ENCODE data around the gene ALDH1L1. TPM values are rescaled to one million over a fixed set of nuclear protein-coding genes. Genes with fewer than 3 reads are reported as not detected.

Gene ALDH1L1
- total RNA-seq, 1 donor from 2014 or later: not detected

DNA sequence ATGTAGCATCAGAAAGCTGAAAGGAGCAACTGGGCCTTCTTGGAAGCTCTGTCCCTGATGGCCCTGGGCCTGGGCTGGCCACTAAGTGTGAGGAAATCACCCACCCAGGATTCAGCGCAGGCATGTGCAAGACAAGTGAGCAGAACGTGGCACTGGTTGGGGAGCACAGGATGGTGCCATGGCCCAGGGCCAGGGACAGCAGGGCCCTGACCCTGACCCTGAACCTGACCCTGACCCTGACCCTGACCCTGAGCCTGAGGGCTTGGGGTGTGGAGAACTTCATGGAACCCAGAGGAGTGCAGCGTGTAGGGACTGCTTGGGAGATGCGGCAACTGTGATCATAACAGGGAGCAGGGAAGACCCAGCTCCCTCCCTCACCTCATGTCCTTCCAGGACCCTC, 5.9 kb upstream of the ALDH1L1 start:
- H3K27ac Mint-ChIP-seq (ENCODE audit: unreplicated experiment): no peak overlapping the region
- peaks cover 7% of the 10 kb centered on the region for H3K9me3 Mint-ChIP-seq (ENCODE audit: unreplicated experiment)
- TF ChIP-seq, protein P1, sequence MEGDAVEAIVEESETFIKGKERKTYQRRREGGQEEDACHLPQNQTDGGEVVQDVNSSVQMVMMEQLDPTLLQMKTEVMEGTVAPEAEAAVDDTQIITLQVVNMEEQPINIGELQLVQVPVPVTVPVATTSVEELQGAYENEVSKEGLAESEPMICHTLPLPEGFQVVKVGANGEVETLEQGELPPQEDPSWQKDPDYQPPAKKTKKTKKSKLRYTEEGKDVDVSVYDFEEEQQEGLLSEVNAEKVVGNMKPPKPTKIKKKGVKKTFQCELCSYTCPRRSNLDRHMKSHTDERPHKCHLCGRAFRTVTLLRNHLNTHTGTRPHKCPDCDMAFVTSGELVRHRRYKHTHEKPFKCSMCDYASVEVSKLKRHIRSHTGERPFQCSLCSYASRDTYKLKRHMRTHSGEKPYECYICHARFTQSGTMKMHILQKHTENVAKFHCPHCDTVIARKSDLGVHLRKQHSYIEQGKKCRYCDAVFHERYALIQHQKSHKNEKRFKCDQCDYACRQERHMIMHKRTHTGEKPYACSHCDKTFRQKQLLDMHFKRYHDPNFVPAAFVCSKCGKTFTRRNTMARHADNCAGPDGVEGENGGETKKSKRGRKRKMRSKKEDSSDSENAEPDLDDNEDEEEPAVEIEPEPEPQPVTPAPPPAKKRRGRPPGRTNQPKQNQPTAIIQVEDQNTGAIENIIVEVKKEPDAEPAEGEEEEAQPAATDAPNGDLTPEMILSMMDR (IDR thresholded peaks at IDR 0.05; ENCODE audit: partially characterized antibody, unreplicated experiment): no peak
- H3K27me3 Mint-ChIP-seq (ENCODE audit: unreplicated experiment): peaks cover 11% of the 10 kb centered on the region
- no peak for DNase-seq
- no peak overlapping the region for H3K4me3 Mint-ChIP-seq (ENCODE audit: unreplicated experiment)
- H3K4me1 Mint-ChIP-seq (ENCODE audit: low read depth, unreplicated experiment): peaks cover 2% of the 10 kb centered on the region
- H3K36me3 Mint-ChIP-seq (ENCODE audit: unreplicated experiment): peaks cover 10% of the 10 kb centered on the region

DNA sequence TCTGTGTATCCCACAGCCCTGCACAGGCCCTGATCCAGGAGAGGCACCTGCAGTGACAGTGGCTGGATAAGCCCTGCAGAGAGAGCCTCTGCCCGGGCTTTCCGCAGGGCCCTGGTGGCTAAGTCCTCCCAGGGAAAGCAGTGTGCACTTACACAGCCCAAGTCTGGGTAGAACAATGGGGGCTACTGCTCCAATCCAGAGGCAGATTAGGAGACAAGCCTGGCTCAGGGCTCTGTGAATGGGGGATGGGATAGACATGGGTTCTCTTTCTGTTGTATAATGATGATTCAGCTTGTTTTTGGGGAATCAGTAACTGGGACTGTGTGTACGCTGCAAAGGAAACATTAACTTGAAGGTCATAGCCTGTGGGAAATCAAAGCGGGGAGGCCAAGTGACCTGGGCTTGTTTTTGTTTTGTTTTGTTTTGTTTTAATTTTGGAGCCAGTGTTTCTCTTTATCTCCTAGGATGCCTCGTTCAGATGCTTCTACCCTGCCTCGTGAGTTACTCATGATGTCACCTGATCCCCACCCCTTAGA, 4.1 kb upstream of the ALDH1L1 start:
- Mint-ChIP-seq H3K4me3 (ENCODE audit: unreplicated experiment) (no peak overlapping the region), H3K27me3 (ENCODE audit: unreplicated experiment) (peaks cover 18% of the 10 kb centered on the region), H3K9me3 (ENCODE audit: unreplicated experiment) (peaks cover 9% of the 10 kb centered on the region), H3K36me3 (ENCODE audit: unreplicated experiment) (peaks cover 9% of the 10 kb centered on the region), H3K27ac (ENCODE audit: unreplicated experiment) (no peak overlapping the region), H3K4me1 (ENCODE audit: low read depth, unreplicated experiment) (peaks cover 5% of the 10 kb centered on the region)
- no peak for DNase-seq
- TF ChIP-seq, protein P1 (IDR thresholded peaks at IDR 0.05; ENCODE audit: partially characterized antibody, unreplicated experiment): no peak

DNA sequence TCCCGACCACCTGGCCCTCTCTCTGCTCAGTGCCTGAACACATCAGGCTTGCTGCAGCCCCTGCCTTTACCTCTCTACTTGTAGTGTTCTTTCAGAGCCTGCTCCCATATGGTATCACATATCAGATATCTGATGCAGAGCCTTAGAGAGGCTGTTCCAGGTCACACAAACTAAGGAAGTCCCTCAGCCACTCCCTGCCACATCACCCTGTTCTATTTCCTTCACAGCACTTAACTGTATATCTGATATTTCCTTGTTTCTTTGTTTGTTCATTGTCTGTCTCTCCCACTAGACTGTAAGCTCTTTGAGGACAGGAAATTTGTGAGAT, 976 bp upstream of the ALDH1L1 start:
- no peak for DNase-seq

DNA sequence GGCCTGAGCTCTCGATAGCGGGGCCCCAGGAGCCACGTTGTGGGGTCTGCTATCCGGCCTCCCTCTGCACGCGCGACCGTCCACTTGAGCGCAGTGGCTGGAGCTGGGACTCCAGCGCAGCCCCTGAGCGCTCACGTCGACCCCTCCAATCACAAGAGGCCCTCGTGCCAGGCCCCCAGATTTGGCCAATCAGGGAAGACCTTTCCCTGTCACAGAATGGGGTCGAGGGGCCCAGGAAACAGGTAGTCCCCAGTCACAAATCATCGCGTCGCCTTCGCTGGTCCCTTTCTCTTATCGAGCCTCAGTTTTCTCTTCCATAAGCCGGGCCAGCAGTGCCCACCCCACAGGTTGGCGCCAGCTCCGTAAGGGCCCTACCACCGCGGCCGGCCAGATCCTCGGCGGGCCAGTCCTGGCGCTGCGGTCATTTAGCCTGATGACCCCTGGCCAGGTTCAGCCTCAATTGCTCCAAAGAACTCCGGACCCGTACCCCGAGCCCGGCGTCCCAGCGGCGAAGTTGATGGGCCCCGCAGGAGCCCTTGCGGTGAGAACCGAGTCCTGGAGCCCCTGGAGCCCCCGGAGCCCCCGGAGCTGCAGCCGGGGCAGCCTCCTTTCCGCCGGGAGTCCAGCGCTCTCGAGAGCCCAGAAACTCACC, 435 bp downstream of the ALDH1L1 start:
- H3K9me3 Mint-ChIP-seq (ENCODE audit: unreplicated experiment): peaks cover 5% of the 10 kb centered on the region
- DNase-seq: no peak
- peaks cover 5% of the 10 kb centered on the region for H3K4me1 Mint-ChIP-seq (ENCODE audit: low read depth, unreplicated experiment)
- TF ChIP-seq, protein P1 (IDR thresholded peaks at IDR 0.05; ENCODE audit: partially characterized antibody, unreplicated experiment): no peak
- peaks cover 7% of the 10 kb centered on the region for H3K36me3 Mint-ChIP-seq (ENCODE audit: unreplicated experiment)
- peaks cover 15% of the 10 kb centered on the region for H3K27me3 Mint-ChIP-seq (ENCODE audit: unreplicated experiment)
- H3K4me3 Mint-ChIP-seq (ENCODE audit: unreplicated experiment): peak overlapping the region; percentile 80
- H3K27ac Mint-ChIP-seq (ENCODE audit: unreplicated experiment): no peak overlapping the region

More for the DNA sequence above, 976 bp upstream of the ALDH1L1 start:
- TF ChIP-seq, protein P1 (IDR thresholded peaks at IDR 0.05; ENCODE audit: partially characterized antibody, unreplicated experiment): no peak
- Mint-ChIP-seq H3K27ac (ENCODE audit: unreplicated experiment) (peak overlapping the region; percentile 38), H3K36me3 (ENCODE audit: unreplicated experiment) (peaks cover 7% of the 10 kb centered on the region), H3K9me3 (ENCODE audit: unreplicated experiment) (peaks cover 5% of the 10 kb centered on the region), H3K4me3 (ENCODE audit: unreplicated experiment) (peak overlapping the region; percentile 88), H3K27me3 (ENCODE audit: unreplicated experiment) (peaks cover 15% of the 10 kb centered on the region), H3K4me1 (ENCODE audit: low read depth, unreplicated experiment) (peaks cover 5% of the 10 kb centered on the region)

DNA sequence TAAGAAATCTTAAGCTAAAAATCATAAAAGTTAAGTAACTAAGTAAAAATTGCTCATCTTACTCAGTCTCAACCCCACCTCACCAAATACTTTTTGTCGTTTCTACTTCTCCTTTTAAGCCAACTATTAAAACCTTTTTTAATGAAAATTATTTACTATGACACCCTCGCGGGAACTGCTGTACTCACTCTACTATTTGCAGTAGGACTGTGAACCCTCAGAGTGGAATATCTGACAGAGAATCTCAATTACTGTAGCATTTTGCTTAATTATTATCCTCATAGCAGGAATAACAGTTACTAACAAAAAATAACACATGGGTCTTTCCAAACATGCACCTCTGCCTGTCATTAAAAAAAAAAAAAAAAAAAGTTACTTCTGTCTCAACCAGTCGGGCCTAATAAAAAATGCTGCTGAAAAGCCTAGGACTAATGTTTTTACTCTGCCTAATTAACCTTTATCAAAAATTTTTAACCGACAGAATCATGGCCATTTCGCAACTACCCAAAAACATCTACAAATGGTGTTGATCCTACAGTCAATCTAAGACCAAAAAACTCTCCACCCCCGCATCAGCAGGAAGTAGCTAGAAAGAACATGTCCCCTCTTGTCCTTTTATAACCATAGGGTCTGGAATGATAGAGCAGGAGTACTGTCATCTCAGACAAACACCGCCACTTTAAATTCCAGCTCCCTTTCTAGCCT, 10.2 kb downstream of the ALDH1L1 start:
- H3K27me3 Mint-ChIP-seq (ENCODE audit: unreplicated experiment): no peaks in the 10 kb centered on the region
- TF ChIP-seq, protein P1 (IDR thresholded peaks at IDR 0.05; ENCODE audit: partially characterized antibody, unreplicated experiment): no peak
- H3K27ac Mint-ChIP-seq (ENCODE audit: unreplicated experiment): no peak overlapping the region
- no peaks in the 10 kb centered on the region for H3K9me3 Mint-ChIP-seq (ENCODE audit: unreplicated experiment)
- H3K36me3 Mint-ChIP-seq (ENCODE audit: unreplicated experiment): no peaks in the 10 kb centered on the region
- no peaks in the 10 kb centered on the region for H3K4me1 Mint-ChIP-seq (ENCODE audit: low read depth, unreplicated experiment)
- DNase-seq: no peak
- H3K4me3 Mint-ChIP-seq (ENCODE audit: unreplicated experiment): no peak overlapping the region
